Sigmoid colon (tissue), 7 donors: ENCODE results near the gene SEC14L5. TPM values are rescaled to one million over a fixed set of nuclear protein-coding genes. Genes with fewer than 3 reads are reported as not detected.

Source experiments
- DNase-seq: peaks from one replicate; pipeline ENCODE4 v3.0.0-alpha.2; 2019
- H3K27ac ChIP-seq, 4 donors: fragments of 200-600 bp; sonication (generic); one replicate each; pipeline ENCODE4 v1.5.1; 2016 to 2019; ENCODE audit warnings: mild to moderate bottlenecking in 1 of 4
- H3K27me3 ChIP-seq, 3 donors: fragments of 200-600 bp; sonication (generic); one replicate each; pipeline ENCODE4 v1.5.1; 2019; ENCODE audit warnings: mild to moderate bottlenecking in 1 of 3
- H3K36me3 ChIP-seq, 4 donors: fragments of 200-600 bp; sonication (generic); one replicate each; pipeline ENCODE4 v1.5.1; 2016 to 2019
- H3K4me1 ChIP-seq, 4 donors: fragments of 200-600 bp; sonication (generic); one replicate each; pipeline ENCODE4 v1.5.1; 2017 to 2019
- H3K4me3 ChIP-seq, 4 donors: fragments of 200-600 bp; sonication (generic); one replicate each; pipeline ENCODE4 v1.5.1; 2017 to 2019; ENCODE audit warnings: mild to moderate bottlenecking in 2 of 4, moderate library complexity in 1 of 4
- H3K9me3 ChIP-seq, 4 donors: fragments of 200-600 bp in 3 of 4; sonication (generic) in 3 of 4; one replicate each; pipeline versions ENCODE4 v1.5.1 to v1.6.1; 2013 to 2019
- EP300 ChIP-seq, 4 donors: sonication (generic); formaldehyde crosslinking; IDR thresholded peaks; one replicate each; pipeline ENCODE4 v1.6.1; 2017; ENCODE audit warnings: antibody characterized with exemption in 4 of 4
- POLR2A ChIP-seq, 2 donors: fragments of 450-650 bp; IDR thresholded peaks; one replicate each; pipeline ENCODE4 v1.6.1; 2016; ENCODE audit warnings: antibody characterized with exemption in 2 of 2, mild to moderate bottlenecking in 2 of 2, moderate library complexity in 2 of 2
- POLR2AphosphoS5 ChIP-seq, 4 donors: sonication (generic); formaldehyde crosslinking; IDR thresholded peaks; one replicate each; pipeline ENCODE4 v1.6.1; 2017; ENCODE audit warnings: antibody characterized with exemption in 4 of 4
- WGBS, 2 donors: extraction: QIAGEN DNeasy Blood & Tissue Kit; methylation state at CpG; one replicate each; pipeline ENCODE4 v1.1.7; 2013; 5-methylcytosine and 5-hydroxymethylcytosine counted together
- intact Hi-C: fragments of 100-400 bp; cut with DNase I; formaldehyde crosslinking; loops from one replicate; pipeline ENCODE4 v1.15.1; 2023
- polyA plus RNA-seq, 3 donors: library from polyadenylated mRNA; stranded (reverse); fragments of 200-250 nt; gene quantifications; one replicate each; pipeline ENCODE4 v1.2.3, GENCODE V29; 2013
- total RNA-seq, 4 donors: library from RNA; depleted of rRNA; stranded (reverse); fragments of >200 nt; gene quantifications; one replicate each; pipeline ENCODE4 v1.1.0, GENCODE V29; 2016
- TF ChIP-seq, protein P1 (sequence below), 4 experiments: fragments of 450-650 bp in 3 of 4; fragments of 200-600 bp in 1 of 4; IDR thresholded peaks; one replicate each; pipeline ENCODE4 v1.5.1; 2016 to 2019; ENCODE audit warnings: antibody characterized with exemption in 4 of 4, mild to moderate bottlenecking in 3 of 4, moderate library complexity in 2 of 4
- donor health status: healthy with polysubstance abuse.
- donor health status: Bipolar disorder and iron deficiency.
- donor health status: healthy.

The SEC14L5 gene
- total and polyA plus RNA-seq, 7 donors: under 0.01 to 2.5 (median 0.46) TPM

DNA sequence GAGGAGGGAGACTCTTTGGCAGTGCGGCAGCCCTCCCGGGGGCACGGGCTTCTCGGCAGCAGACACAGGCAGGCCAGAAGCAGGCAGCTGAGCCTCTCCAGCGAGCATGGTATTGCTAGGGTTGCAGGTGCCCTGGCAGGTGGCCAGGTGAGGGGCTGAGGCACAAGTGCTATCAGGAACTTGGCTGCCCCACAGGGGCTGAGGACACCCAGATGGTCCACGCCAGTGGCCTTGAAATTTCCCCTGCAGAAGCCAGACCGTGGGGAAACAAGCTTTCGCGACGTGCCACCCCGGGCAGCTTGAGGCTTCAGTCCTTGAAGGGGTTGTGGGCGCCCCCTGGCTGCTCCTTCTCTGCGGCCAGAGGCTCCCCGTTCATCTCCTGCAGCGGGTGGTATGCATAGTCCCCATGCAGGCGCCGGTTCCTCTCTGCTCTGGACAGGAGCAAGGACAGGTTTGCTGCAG lies 67.1 kb downstream of the SEC14L5 start:
- 31 to 59% methylated on average over 17 of the region's 17 CpGs for WGBS, 2 donors
- no peaks in the 10 kb centered on the region for H3K9me3 ChIP-seq
- intact Hi-C loops: no loop called here
- peaks cover 0 to 26% (median 3%) of the 10 kb centered on the region in 4 donors for H3K36me3 ChIP-seq
- H3K27me3 ChIP-seq: no peaks in the 10 kb centered on the region
- DNase-seq: no peak
- TF ChIP-seq POLR2A (IDR thresholded peaks at IDR 0.05) (no peak), POLR2AphosphoS5 (IDR thresholded peaks at IDR 0.05) (no peak), EP300 (IDR thresholded peaks at IDR 0.05) (no peak)
- TF ChIP-seq, protein P1, sequence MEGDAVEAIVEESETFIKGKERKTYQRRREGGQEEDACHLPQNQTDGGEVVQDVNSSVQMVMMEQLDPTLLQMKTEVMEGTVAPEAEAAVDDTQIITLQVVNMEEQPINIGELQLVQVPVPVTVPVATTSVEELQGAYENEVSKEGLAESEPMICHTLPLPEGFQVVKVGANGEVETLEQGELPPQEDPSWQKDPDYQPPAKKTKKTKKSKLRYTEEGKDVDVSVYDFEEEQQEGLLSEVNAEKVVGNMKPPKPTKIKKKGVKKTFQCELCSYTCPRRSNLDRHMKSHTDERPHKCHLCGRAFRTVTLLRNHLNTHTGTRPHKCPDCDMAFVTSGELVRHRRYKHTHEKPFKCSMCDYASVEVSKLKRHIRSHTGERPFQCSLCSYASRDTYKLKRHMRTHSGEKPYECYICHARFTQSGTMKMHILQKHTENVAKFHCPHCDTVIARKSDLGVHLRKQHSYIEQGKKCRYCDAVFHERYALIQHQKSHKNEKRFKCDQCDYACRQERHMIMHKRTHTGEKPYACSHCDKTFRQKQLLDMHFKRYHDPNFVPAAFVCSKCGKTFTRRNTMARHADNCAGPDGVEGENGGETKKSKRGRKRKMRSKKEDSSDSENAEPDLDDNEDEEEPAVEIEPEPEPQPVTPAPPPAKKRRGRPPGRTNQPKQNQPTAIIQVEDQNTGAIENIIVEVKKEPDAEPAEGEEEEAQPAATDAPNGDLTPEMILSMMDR (IDR thresholded peaks at IDR 0.05): no peak
- H3K27ac ChIP-seq: no peak overlapping the region
- no peak overlapping the region for H3K4me3 ChIP-seq
- no peaks in the 10 kb centered on the region for H3K4me1 ChIP-seq

DNA sequence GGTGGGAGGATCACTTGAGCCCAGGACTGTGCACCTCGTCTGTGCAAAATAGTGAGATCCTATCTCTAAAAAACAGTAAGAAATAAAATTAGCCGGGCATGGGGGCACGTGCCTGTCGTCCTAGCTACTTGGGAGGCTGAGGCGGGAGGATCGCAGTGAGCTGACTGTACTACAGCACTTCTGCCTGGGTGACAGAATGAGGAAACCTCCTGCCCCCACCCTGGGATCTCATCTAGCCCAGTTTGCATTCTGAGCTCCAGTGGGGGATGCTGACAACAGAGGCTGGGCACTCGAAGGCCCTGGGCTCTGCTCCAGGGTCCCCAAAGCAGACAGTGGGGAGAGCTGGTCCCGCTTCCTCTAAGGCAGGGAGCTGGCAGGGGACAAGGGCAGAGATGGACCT lies 68.5 kb downstream of the SEC14L5 start:
- H3K36me3 ChIP-seq: peaks cover 0 to 26% (median 3%) of the 10 kb centered on the region in 4 donors
- no peak overlapping the region for H3K4me3 ChIP-seq
- intact Hi-C loops: no loop called here
- no peaks in the 10 kb centered on the region for H3K27me3 ChIP-seq
- DNase-seq: no peak
- no peak overlapping the region for H3K27ac ChIP-seq
- H3K4me1 ChIP-seq: no peaks in the 10 kb centered on the region
- no peak for TF ChIP-seq POLR2AphosphoS5 (IDR thresholded peaks at IDR 0.05)
- TF ChIP-seq, protein P1 (IDR thresholded peaks at IDR 0.05): no peak
- TF ChIP-seq EP300 (IDR thresholded peaks at IDR 0.05): no peak
- TF ChIP-seq POLR2A (IDR thresholded peaks at IDR 0.05): no peak
- 91 to 92% methylated on average over 8 of the region's 8 CpGs for WGBS, 2 donors
- H3K9me3 ChIP-seq: no peaks in the 10 kb centered on the region

DNA sequence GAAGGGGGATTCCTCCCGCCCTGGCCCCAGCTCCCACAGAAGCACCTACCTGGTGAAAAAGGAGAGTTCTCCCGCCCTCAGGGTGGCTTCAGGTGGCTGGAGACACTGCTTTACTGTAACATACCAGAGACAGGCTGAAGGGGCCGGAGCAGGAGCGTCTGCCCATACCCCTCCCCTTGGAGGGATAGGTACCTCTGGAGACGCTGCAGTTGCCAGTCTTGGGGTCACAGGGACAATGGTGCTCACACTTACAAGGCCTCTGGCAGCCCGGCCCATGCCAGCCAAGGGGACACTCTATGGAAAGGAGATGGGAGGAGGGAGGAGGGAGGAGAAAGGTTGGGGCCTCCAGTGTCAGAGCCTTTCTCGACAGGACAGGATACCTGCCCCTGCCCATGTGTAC lies 69.0 kb downstream of the SEC14L5 start:
- Histone ChIP-seq H3K4me3 (no peak overlapping the region), H3K36me3 (peaks cover 0 to 26% (median 3%) of the 10 kb centered on the region in 4 donors), H3K4me1 (peaks cover 0 to under 1% (median 0%) of the 10 kb centered on the region in 4 donors), H3K9me3 (no peaks in the 10 kb centered on the region), H3K27me3 (no peaks in the 10 kb centered on the region), H3K27ac (no peak overlapping the region)
- TF ChIP-seq POLR2AphosphoS5 (IDR thresholded peaks at IDR 0.05): no peak
- intact Hi-C loops: no loop called here
- no peak for DNase-seq
- 93 to 94% methylated on average over 7 of the region's 7 CpGs for WGBS, 2 donors

DNA sequence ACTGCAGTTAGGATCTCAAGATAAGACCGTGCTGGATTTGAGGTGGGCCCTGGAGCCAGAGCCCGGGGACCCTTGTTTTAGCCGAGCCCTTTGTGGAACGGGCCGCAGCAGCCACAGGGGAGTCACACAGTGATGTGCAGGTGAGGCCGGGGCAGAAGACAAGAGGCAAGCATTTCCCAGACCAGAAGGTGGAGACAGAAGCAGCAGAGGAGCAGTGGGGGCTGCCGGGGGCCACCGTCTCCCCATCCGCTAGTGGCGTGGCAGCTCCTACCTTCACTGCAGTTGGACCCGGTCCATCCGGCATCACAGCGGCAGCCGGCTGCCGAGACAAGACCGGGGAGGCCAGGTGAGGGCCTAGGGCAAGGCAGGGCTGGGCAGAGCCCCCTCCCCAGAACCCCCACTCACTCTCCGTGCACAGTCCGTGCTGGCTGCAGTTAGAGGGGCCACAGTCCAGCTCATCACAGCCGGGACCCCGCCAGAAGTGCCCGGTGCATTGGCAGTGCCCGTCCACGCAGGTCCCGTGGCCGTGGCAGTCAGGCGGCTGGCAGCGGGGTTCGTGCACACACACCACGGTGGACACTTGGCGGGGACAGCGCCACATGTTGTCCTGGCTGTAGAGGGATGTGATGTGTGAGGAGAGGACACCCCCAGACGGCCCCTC lies 69.6 kb downstream of the SEC14L5 start:
- Histone ChIP-seq H3K27me3 (no peaks in the 10 kb centered on the region), H3K4me1 (peaks cover 0 to 6% (median 2%) of the 10 kb centered on the region in 4 donors), H3K4me3 (no peak overlapping the region), H3K36me3 (peaks cover 0 to 26% (median 3%) of the 10 kb centered on the region in 4 donors), H3K9me3 (no peaks in the 10 kb centered on the region), H3K27ac (no peak overlapping the region)
- no peak for TF ChIP-seq POLR2AphosphoS5 (IDR thresholded peaks at IDR 0.05)
- no peak for TF ChIP-seq EP300 (IDR thresholded peaks at IDR 0.05)
- DNase-seq: no peak
- intact Hi-C loops: no loop called here
- WGBS, 2 donors: 95 to 96% methylated on average over 32 of the region's 32 CpGs

DNA sequence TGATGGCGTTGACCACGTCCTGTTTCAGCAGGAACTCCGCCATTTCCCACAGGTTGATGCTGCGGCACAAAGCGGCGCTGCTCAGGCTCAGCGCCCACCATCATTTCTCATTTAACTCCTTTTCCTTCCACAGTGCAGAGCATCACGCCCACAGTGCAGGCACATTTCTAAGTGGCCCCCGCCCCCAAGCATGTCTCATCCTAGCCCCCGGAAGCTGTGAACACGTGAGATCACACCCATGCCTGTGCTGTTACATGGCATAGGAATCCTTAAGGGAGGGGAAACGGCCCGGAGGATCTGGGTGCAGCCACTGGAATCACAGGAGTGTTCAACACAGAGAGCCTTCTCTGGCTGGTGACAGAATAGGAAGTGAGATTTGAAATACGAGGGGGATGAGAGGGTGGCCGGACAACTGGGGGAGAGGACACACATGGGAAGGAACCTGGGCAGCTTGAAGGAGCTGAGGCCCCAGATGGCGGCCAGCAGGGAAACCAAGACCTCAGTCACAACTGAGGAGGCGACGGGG lies 70.9 kb downstream of the SEC14L5 start:
- intact Hi-C loops: no loop called here
- WGBS, 2 donors: 91 to 93% methylated on average over 18 of the region's 18 CpGs
- Histone ChIP-seq H3K4me3 (no peak overlapping the region), H3K4me1 (peaks cover 0 to 13% (median 9%) of the 10 kb centered on the region in 4 donors), H3K9me3 (no peaks in the 10 kb centered on the region), H3K27me3 (no peaks in the 10 kb centered on the region), H3K27ac (no peak overlapping the region), H3K36me3 (peaks cover 0 to 26% (median 3%) of the 10 kb centered on the region in 4 donors)
- DNase-seq: no peak
- TF ChIP-seq POLR2AphosphoS5 (IDR thresholded peaks at IDR 0.05): no peak
- no peak for TF ChIP-seq EP300 (IDR thresholded peaks at IDR 0.05)
- TF ChIP-seq POLR2A (IDR thresholded peaks at IDR 0.05): no peak
- TF ChIP-seq, protein P1 (IDR thresholded peaks at IDR 0.05): no peak
